Lung (tissue), 12 donors: Measurements from ENCODE around the gene FBXO4. TPM values are rescaled to one million over a fixed set of nuclear protein-coding genes. Genes with fewer than 3 reads are reported as not detected.
A peak's percentile ranks its signal among the peaks of the same experiment; 100 is the strongest.

ENCODE experiments used
- ATAC-seq: fragments of 200-7000 bp; cut with Tn5 transposase; one replicate; pipeline ENCODE4 v1.9.1; 2020; ENCODE audit warnings: moderate number of reproducible peaks; ENCODE audit not compliant: insufficient read depth, low FRiP score
- DNase-seq, 3 donors: peaks; one replicate each; pipeline ENCODE4 v3.0.0-alpha.2; 2013 to 2017
- H3K27ac ChIP-seq, 2 donors: one replicate each; pipeline ENCODE4 v1.5.1; 2013; ENCODE audit warnings: mild to moderate bottlenecking in 2 of 2, moderate library complexity in 2 of 2, control low read depth in 1 of 2, inconsistent platforms in 1 of 2, low read depth in 1 of 2, low read length in 1 of 2
- H3K27me3 ChIP-seq, 3 donors: one replicate each; pipeline ENCODE4 v1.5.1; 2013; ENCODE audit warnings: low read length in 2 of 3; ENCODE audit not compliant: control insufficient read depth in 3 of 3, insufficient read depth in 3 of 3
- H3K36me3 ChIP-seq, 4 donors: one replicate each; pipeline ENCODE4 v1.5.1; 2013; ENCODE audit warnings: low read length in 4 of 4, mild to moderate bottlenecking in 1 of 4, moderate library complexity in 1 of 4; ENCODE audit not compliant: control insufficient read depth in 4 of 4, insufficient read depth in 4 of 4
- H3K4me1 ChIP-seq, 5 donors: one replicate each; pipeline ENCODE4 v1.5.1; 2013; ENCODE audit warnings: low read length in 5 of 5, mild to moderate bottlenecking in 2 of 5, moderate library complexity in 1 of 5; ENCODE audit not compliant: control insufficient read depth in 5 of 5, insufficient read depth in 5 of 5
- H3K4me3 ChIP-seq: one replicate; pipeline ENCODE4 v1.5.1; 2013; ENCODE audit warnings: mild to moderate bottlenecking, control low read depth, moderate library complexity
- H3K9ac ChIP-seq, 2 donors: one replicate each; pipeline ENCODE4 v1.5.1; 2013; ENCODE audit warnings: low read length in 2 of 2, control low read depth in 1 of 2; ENCODE audit not compliant: insufficient read depth in 1 of 2
- H3K9me3 ChIP-seq, 4 donors: one replicate each; pipeline ENCODE4 v1.5.1; 2013; ENCODE audit warnings: low read length in 3 of 4, mild to moderate bottlenecking in 1 of 4, moderate library complexity in 1 of 4; ENCODE audit not compliant: control insufficient read depth in 4 of 4, insufficient read depth in 3 of 4
- WGBS, 2 donors: extraction: QIAGEN DNeasy Blood & Tissue Kit; methylation state at CpG; one replicate each; pipeline ENCODE4 v1.1.7; 2013; 5-methylcytosine and 5-hydroxymethylcytosine counted together
- polyA plus RNA-seq, 2 donors: library from polyadenylated mRNA; stranded (reverse); fragments of 200-250 nt; gene quantifications; one replicate each; pipeline ENCODE4 v1.2.1, GENCODE V29; 2013
- total RNA-seq, 2 donors: library from RNA; depleted of rRNA in 1 of 2; stranded (reverse); fragments of >200 nt in 1 of 2; gene quantifications; one replicate each; pipeline ENCODE4 v1.2.1, GENCODE V29; 2014 to 2021
- TF ChIP-seq, protein P1 (sequence below): IDR thresholded peaks from 2 replicates; pipeline ENCODE4 v1.5.1; 2012; ENCODE audit warnings: mild to moderate bottlenecking; ENCODE audit errors: control extremely low read depth, extremely low read depth
- donor health status: control.
- donor health status: control.
- donor health status: Bipolar disorder and iron deficiency.
- donor health status: healthy.
- donor health status: DM: yes; HTN: yes; CAD: no.

The FBXO4 gene
- total and polyA plus RNA-seq, 4 donors, result 7.7 to 19.3 (median 13.7) TPM

DNA sequence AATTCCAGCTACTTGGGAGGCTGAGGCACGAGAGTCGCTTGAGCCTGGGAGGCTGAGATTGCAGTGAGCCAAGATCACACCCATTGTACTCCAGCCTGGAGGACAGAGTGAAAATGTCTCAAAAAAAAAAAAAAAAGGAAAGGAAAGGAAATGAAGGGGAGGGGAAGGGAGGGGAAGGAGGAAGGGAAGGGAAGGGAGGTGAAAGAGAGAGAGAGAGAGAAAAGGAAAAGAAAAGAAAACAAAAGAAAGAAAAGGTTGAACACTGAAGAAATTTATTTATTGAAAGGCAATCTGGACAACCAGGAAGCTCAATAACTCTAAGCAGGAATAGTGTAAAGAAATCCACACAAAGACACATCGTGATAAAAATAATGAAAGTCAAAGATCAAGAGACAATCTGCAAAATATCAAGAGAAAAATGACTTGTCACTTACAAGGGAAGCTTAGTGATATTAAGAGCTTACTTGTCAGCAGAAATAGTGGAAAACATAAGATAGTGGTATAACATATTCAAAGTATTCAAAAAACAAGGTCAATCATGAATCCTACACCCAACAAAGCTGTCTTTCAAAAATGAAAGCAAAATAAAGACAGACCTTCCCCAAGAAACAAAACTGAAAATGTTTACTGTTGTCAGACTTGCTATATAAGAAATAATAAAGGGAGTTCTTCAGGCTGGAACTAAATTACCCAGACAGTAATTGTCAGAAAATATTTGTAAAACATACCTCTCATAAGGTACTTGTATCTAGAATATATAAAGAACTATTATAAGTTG, 31.8 kb upstream of the FBXO4 start:
- TF ChIP-seq, protein P1, sequence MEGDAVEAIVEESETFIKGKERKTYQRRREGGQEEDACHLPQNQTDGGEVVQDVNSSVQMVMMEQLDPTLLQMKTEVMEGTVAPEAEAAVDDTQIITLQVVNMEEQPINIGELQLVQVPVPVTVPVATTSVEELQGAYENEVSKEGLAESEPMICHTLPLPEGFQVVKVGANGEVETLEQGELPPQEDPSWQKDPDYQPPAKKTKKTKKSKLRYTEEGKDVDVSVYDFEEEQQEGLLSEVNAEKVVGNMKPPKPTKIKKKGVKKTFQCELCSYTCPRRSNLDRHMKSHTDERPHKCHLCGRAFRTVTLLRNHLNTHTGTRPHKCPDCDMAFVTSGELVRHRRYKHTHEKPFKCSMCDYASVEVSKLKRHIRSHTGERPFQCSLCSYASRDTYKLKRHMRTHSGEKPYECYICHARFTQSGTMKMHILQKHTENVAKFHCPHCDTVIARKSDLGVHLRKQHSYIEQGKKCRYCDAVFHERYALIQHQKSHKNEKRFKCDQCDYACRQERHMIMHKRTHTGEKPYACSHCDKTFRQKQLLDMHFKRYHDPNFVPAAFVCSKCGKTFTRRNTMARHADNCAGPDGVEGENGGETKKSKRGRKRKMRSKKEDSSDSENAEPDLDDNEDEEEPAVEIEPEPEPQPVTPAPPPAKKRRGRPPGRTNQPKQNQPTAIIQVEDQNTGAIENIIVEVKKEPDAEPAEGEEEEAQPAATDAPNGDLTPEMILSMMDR, result no peak
- Histone ChIP-seq H3K4me1 (peaks cover 0 to 12% (median 3%) of the 10 kb centered on the region in 5 donors), H3K4me3 (no peak overlapping the region), H3K36me3 (no peaks in the 10 kb centered on the region), H3K9me3 (no peaks in the 10 kb centered on the region), H3K27me3 (peaks cover 0 to 15% (median 4%) of the 10 kb centered on the region in 3 donors), H3K9ac (no peak overlapping the region), H3K27ac (no peak overlapping the region)
- ATAC-seq, result no peak
- WGBS, 2 donors, result 80 to 92% methylated on average over 3 of the region's 3 CpGs
- no peak for DNase-seq

DNA sequence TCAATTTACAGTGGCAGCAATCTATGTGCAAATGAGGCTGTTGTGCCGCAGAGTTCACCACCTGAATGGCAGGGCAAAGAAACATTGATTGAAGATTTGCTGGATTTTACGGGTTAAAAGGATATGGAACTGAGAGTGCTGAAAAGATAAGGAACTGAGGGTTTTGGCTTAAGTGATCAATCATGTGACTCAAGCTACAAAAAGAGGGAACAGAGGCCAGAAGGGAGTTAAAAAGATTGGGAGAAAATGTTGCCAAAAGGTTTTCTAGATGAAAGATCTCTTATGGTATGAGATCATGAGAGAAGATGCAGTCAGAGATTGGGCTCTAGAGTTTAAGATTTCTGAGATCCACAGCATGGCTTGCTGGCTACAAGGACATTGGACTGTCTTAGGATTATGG, 28.9 kb upstream of the FBXO4 start:
- 16 to 23% methylated on average over 2 of the region's 2 CpGs for WGBS, 2 donors
- no peak for ATAC-seq
- H3K27ac ChIP-seq, result no peak overlapping the region

DNA sequence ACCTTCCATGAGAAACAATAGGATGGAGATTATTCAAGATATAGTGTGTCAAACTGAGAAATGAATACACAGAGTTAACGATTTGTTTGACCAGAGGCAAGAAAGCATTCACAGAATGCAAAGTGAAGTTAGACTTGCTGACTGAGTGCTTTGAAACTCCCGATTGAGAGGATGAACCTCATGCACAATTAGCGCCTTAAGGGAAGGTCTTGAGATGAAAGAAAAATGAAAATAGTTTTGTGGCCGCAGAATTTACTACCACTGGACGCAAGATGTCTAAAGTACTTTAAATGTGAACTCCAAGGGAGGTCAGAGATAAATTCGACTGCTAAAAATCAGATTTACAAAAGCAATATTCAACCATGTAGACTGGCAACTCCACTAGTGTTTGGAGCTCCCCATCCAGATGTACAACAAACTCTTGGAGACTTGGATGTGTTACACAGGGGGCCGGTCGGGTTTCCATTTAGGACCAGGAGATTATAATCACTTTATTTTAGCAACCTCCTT, 21.6 kb upstream of the FBXO4 start:
- 41 to 48% methylated on average over 8 of the region's 8 CpGs for WGBS, 2 donors
- H3K4me3 ChIP-seq, result peak overlapping the region; percentile 36
- H3K27me3 ChIP-seq, result peaks cover 0 to 4% (median 0%) of the 10 kb centered on the region in 3 donors
- H3K36me3 ChIP-seq, result peaks cover 0 to 7% (median 2%) of the 10 kb centered on the region in 4 donors
- ATAC-seq (no peak), DNase-seq (no peak)
- H3K27ac ChIP-seq, result peak overlapping the region; percentile 73 to 79
- no peaks in the 10 kb centered on the region for H3K9me3 ChIP-seq
- H3K4me1 ChIP-seq, result peaks cover 0 to 15% (median 7%) of the 10 kb centered on the region in 5 donors
- TF ChIP-seq, protein P1, result no peak
- H3K9ac ChIP-seq, result peak overlapping the region in 1 of 2 donors; percentile 94

More for the DNA sequence above, 28.9 kb upstream of the FBXO4 start:
- Histone ChIP-seq H3K9ac (no peak overlapping the region), H3K4me3 (no peak overlapping the region), H3K4me1 (peaks cover 0 to 9% (median 3%) of the 10 kb centered on the region in 5 donors), H3K9me3 (no peaks in the 10 kb centered on the region), H3K36me3 (no peaks in the 10 kb centered on the region), H3K27me3 (peaks cover 0 to 15% (median 7%) of the 10 kb centered on the region in 3 donors)
- no peak for DNase-seq
- TF ChIP-seq, protein P1, result no peak
